T-helper 17 cell (primary cell): Measurements from ENCODE around the gene TNIP1. TPM values are rescaled to one million over a fixed set of nuclear protein-coding genes. Genes with fewer than 3 reads are reported as not detected.

Experiments
- ATAC-seq: fragments of 150-1000 bp; cut with Tn5 transposase; 2 replicates; pipeline ENCODE4 v1.10.0; 2021; ENCODE audit warnings: mild to moderate bottlenecking, moderate library complexity
- DNase-seq, 3 donors: peaks; one replicate each; pipeline versions ENCODE4 v3.0.0 to v3.0.0-alpha.2; 2020 to 2021
- H3K9me3 ChIP-seq: one replicate; pipeline ENCODE4 v1.7.0; 2013; ENCODE audit warnings: low read length, mild to moderate bottlenecking; ENCODE audit not compliant: control insufficient read depth, poor library complexity, severe bottlenecking
- H3K27ac Mint-ChIP-seq: one replicate; pipeline ENCODE4 v1.8.0; 2022; ENCODE audit warnings: mild to moderate bottlenecking, moderate library complexity, mixed read lengths
- H3K27me3 Mint-ChIP-seq: one replicate; pipeline ENCODE4 v1.8.0; 2022; ENCODE audit warnings: mixed read lengths
- H3K36me3 Mint-ChIP-seq: one replicate; pipeline ENCODE4 v1.8.0; 2022; ENCODE audit warnings: low read depth, mixed read lengths
- H3K4me1 Mint-ChIP-seq: one replicate; pipeline ENCODE4 v1.8.0; 2022; ENCODE audit warnings: mild to moderate bottlenecking, mixed read lengths
- H3K4me3 Mint-ChIP-seq: one replicate; pipeline ENCODE4 v1.8.0; 2022; ENCODE audit warnings: mild to moderate bottlenecking, moderate library complexity, mixed read lengths
- total RNA-seq, 4 donors: library from RNA in 2 of 4; stranded (reverse) in 2 of 4; gene quantifications; one replicate each; pipeline ENCODE4 v1.2.3 and lab custom pipeline; 2022 to 2026

Gene TNIP1
- total RNA-seq, 2 donors from 2014 or later = 227 to 245 TPM

- H3K9me3 ChIP-seq = no peaks in the 10 kb centered on the region
- Mint-ChIP-seq H3K4me3 (peak overlapping the region; percentile 95), H3K27me3 (no peaks in the 10 kb centered on the region), H3K4me1 (peaks cover 41% of the 10 kb centered on the region), H3K27ac (peak overlapping the region; percentile 100), H3K36me3 (peaks cover 3% of the 10 kb centered on the region)
- ATAC-seq (peak; percentile 79), DNase-seq (peak; percentile 65 to 71 (median 69))
Measured at GRCh38 chr5:151086905-151087360, 6.1 kb upstream of the TNIP1 start.

GRCh38 chr5:151086192-151086869 lies 5.5 kb upstream of the TNIP1 start:
- no peaks in the 10 kb centered on the region for H3K27me3 Mint-ChIP-seq
- peaks cover 3% of the 10 kb centered on the region for H3K36me3 Mint-ChIP-seq
- ATAC-seq = no peak
- H3K27ac Mint-ChIP-seq = peak overlapping the region; percentile 100
- peak overlapping the region; percentile 95 for H3K4me3 Mint-ChIP-seq
- no peak for DNase-seq
- no peaks in the 10 kb centered on the region for H3K9me3 ChIP-seq
- peaks cover 41% of the 10 kb centered on the region for H3K4me1 Mint-ChIP-seq

GRCh38 chr5:151085517-151086041 lies 4.7 kb upstream of the TNIP1 start:
- H3K4me1 Mint-ChIP-seq = peaks cover 42% of the 10 kb centered on the region
- no peaks in the 10 kb centered on the region for H3K9me3 ChIP-seq
- H3K36me3 Mint-ChIP-seq = peaks cover 3% of the 10 kb centered on the region
- peak overlapping the region; percentile 95 for H3K4me3 Mint-ChIP-seq
- ATAC-seq = peak; percentile 40
- no peaks in the 10 kb centered on the region for H3K27me3 Mint-ChIP-seq
- peak; percentile 52 to 63 (median 59) for DNase-seq
- H3K27ac Mint-ChIP-seq = peak overlapping the region; percentile 100

DNA sequence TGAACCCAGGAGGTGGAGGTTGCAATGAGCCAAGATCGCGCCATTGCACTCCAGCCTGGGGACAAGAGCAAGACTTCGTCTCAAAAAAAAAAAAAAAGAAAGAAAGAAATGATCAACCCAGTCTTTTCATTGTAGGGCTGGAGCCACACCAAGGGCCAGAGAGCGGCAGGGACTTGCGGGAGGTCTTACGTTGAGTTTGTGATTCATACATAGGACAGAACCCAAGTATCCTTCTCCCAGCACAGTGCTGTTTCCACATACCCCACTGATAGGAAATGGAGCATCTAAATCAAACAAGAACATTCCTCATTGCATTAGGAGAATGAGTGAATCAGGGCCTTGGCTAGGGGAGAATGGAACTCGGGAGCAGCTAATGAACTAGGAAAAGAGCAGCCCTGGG lies 3.5 kb upstream of the TNIP1 start:
- no peaks in the 10 kb centered on the region for H3K9me3 ChIP-seq
- ATAC-seq (no peak), DNase-seq (no peak)
- H3K27ac Mint-ChIP-seq = peak overlapping the region; percentile 100
- H3K27me3 Mint-ChIP-seq = no peaks in the 10 kb centered on the region
- H3K36me3 Mint-ChIP-seq = peaks cover 5% of the 10 kb centered on the region
- H3K4me3 Mint-ChIP-seq = no peak overlapping the region
- peaks cover 50% of the 10 kb centered on the region for H3K4me1 Mint-ChIP-seq

GRCh38 chr5:151083081-151083676 lies 2.3 kb upstream of the TNIP1 start:
- Mint-ChIP-seq H3K36me3 (peaks cover 8% of the 10 kb centered on the region), H3K27ac (peak overlapping the region; percentile 100), H3K4me1 (peaks cover 56% of the 10 kb centered on the region), H3K27me3 (no peaks in the 10 kb centered on the region), H3K4me3 (peak overlapping the region; percentile 79)
- DNase-seq = peak; percentile 53 to 74 (median 57)
- H3K9me3 ChIP-seq = no peaks in the 10 kb centered on the region
- peak; percentile 52 for ATAC-seq

DNA sequence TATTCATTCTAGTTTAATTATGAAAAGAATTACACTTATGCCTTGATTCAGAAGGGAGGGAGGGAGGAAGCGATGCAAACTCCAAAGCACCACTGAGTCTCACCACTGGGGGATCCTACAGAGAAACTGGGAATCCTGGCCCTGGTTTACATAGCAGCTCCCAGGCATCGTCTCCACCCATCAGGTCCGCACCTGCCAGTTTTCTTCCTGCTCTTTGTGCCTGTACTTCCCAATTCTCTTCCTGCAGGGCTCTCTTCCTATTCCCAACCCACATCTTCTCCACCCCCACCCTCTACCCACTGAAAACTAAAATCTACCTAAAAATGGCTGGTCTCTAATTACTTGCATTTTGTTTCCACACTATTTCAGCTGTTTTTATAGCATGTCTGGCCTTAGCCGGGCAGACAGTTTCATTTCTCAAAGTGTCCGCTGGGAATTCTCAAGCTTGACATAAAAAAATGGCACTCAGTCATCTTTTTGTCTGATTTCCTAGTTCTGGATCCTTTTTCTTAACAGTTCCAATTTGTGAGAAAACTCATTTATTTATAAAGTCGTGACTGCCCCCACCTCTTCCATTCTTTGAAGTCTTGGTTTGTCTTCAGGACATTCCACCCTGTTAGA lies 1.6 kb upstream of the TNIP1 start:
- H3K27me3 Mint-ChIP-seq = no peaks in the 10 kb centered on the region
- H3K27ac Mint-ChIP-seq = peak overlapping the region; percentile 100
- peaks cover 11% of the 10 kb centered on the region for H3K36me3 Mint-ChIP-seq
- H3K9me3 ChIP-seq = no peaks in the 10 kb centered on the region
- H3K4me3 Mint-ChIP-seq = peak overlapping the region; percentile 79
- DNase-seq = no peak
- no peak for ATAC-seq
- H3K4me1 Mint-ChIP-seq = peaks cover 64% of the 10 kb centered on the region

DNA sequence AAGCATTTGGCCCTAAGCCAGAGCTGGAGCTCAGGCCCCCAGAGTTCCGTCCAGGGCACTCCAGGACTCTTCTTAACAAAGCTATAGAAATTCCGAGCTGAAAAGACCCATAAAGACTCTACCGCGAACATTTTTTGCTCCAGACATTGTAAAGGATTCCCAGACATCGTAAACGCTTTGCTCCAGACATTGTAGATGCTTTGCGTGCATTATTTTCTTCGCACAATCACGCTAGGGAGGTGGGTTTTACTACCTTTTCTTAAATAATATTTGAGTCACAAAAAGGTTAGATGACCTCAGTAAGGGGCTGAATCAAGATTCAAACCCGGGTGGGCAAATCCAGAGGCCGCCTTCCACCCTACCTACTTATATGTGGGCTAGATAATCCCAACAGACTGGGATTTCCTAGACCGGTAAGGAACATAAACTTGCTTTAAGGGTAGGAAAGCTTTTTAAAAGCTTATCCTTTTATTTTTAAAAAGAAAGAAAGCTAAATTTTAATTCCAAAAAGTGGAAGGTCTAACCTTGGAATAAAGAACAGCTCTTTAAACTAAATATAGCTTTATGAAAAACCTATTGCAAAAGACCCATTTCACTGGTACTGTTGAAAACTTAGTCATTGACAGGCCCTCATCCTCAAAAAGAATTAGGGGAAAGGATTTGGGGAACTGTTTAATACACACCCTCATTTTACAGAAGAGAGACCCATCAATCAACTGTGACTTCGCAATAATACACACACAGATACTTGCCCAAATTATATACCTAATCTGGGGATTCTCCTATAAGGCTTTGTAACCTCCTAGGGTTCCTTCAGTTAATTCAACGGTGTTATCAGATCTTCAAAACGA lies 822 bp upstream of the TNIP1 start:
- H3K27me3 Mint-ChIP-seq = no peaks in the 10 kb centered on the region
- H3K4me3 Mint-ChIP-seq = peak overlapping the region; percentile 95
- peaks cover 66% of the 10 kb centered on the region for H3K4me1 Mint-ChIP-seq
- ATAC-seq (no peak), DNase-seq (no peak)
- no peaks in the 10 kb centered on the region for H3K9me3 ChIP-seq
- H3K27ac Mint-ChIP-seq = peak overlapping the region; percentile 100
- peaks cover 11% of the 10 kb centered on the region for H3K36me3 Mint-ChIP-seq

- no peak for DNase-seq
- H3K36me3 Mint-ChIP-seq = peaks cover 10% of the 10 kb centered on the region
- no peaks in the 10 kb centered on the region for H3K27me3 Mint-ChIP-seq
- peak overlapping the region; percentile 100 for H3K27ac Mint-ChIP-seq
- peak overlapping the region; percentile 95 for H3K4me3 Mint-ChIP-seq
- peaks cover 65% of the 10 kb centered on the region for H3K4me1 Mint-ChIP-seq
- H3K9me3 ChIP-seq = no peaks in the 10 kb centered on the region
- no peak for ATAC-seq
Measured at GRCh38 chr5:151079838-151080612, 809 bp downstream of the TNIP1 start.

GRCh38 chr5:151078490-151079262 lies 2.2 kb downstream of the TNIP1 start:
- peak overlapping the region; percentile 95 for H3K4me3 Mint-ChIP-seq
- peak; percentile 46 to 75 (median 54) for DNase-seq
- no peaks in the 10 kb centered on the region for H3K27me3 Mint-ChIP-seq
- H3K36me3 Mint-ChIP-seq = peaks cover 10% of the 10 kb centered on the region
- no peaks in the 10 kb centered on the region for H3K9me3 ChIP-seq
- H3K27ac Mint-ChIP-seq = peak overlapping the region; percentile 100
- peak; percentile 33 for ATAC-seq
- H3K4me1 Mint-ChIP-seq = peaks cover 60% of the 10 kb centered on the region

DNA sequence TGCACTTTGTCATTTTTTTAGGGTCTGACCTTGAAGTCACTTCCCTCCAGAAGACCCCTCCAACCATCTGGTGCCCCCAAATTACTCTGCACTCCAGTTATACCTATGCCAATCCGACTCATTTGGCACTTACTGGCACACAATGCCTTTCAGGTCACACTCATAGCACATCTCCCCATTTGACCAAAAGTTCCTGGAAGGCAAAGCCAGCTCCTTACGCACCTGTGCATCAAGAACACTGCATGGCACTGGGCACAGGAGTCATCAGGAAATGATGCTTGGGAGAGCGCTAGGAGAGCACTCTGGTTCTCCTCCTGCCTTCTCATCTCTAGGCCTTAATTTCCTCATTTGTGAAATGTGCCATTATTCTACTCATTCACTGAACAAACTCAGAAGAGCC lies 2.9 kb downstream of the TNIP1 start:
- Mint-ChIP-seq H3K4me3 (peak overlapping the region; percentile 95), H3K4me1 (peaks cover 56% of the 10 kb centered on the region), H3K36me3 (peaks cover 10% of the 10 kb centered on the region), H3K27me3 (no peaks in the 10 kb centered on the region), H3K27ac (peak overlapping the region; percentile 100)
- no peaks in the 10 kb centered on the region for H3K9me3 ChIP-seq
- ATAC-seq (no peak), DNase-seq (no peak)

DNA sequence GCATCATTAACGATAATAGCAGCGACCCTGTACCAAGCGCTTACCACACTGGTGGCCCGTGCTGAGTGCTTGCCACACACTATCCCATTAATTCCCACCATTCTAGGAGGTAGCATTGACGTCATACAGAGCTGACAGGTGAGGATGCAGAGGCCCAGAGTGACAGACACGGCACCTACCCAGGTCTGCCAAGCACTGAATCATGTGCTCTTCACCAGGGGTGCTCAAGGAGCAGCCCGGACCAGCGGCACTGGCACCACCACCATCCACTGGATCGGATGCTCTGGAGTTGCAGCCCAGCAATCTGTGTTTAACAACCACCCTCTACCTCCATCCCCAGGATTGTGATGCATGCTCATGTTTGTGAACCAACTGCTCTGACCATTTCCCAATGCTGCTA lies 3.4 kb downstream of the TNIP1 start:
- peaks cover 10% of the 10 kb centered on the region for H3K36me3 Mint-ChIP-seq

More for the DNA sequence above, 3.4 kb downstream of the TNIP1 start:
- ATAC-seq = no peak
- peak overlapping the region; percentile 100 for H3K27ac Mint-ChIP-seq
- no peaks in the 10 kb centered on the region for H3K27me3 Mint-ChIP-seq
- peaks cover 57% of the 10 kb centered on the region for H3K4me1 Mint-ChIP-seq
- H3K4me3 Mint-ChIP-seq = peak overlapping the region; percentile 95
- H3K9me3 ChIP-seq = no peaks in the 10 kb centered on the region
- DNase-seq = no peak
